Left colon (tissue), 2 donors: ENCODE data around the gene KCNK16. TPM values are rescaled to one million over a fixed set of nuclear protein-coding genes. Genes with fewer than 3 reads are reported as not detected.

Experiments used
- ATAC-seq: fragments of 200-7000 bp; cut with Tn5 transposase; one replicate; pipeline ENCODE4 v1.9.1; 2020; ENCODE audit warnings: mild to moderate bottlenecking, moderate library complexity
- DNase-seq, 2 donors: peaks; one replicate each; pipeline ENCODE4 v3.0.0-alpha.2; 2020
- intact Hi-C, 2 donors: fragments of 100-400 bp; cut with DNase I in 1 of 2; cut with micrococcal nuclease in 1 of 2; formaldehyde crosslinking; loops; one replicate each; pipeline versions ENCODE4 v1.11.2 to v1.14.0; 2022; cut with DNase I, micrococcal nuclease
- total RNA-seq, 2 donors: library from RNA; stranded (reverse); fragmentation: NEBNext Ultra II Directional; extraction: Animal tissue kit (Norgen Biotek cat#: 25700); gene quantifications; one replicate each; pipeline ENCODE4 v1.2.1, GENCODE V29; 2021
- donor health status: DM: no; HTN: no; CAD: no.
- donor health status: DM: yes; HTN: yes; CAD: no.

KCNK16 gene
- total RNA-seq, 2 donors from 2014 or later, result not detected

GRCh38 chr6:39344821-39345280 is 22.3 kb upstream of the KCNK16 start:
- peak; percentile 37 for ATAC-seq
- DNase-seq, result peak in 1 of 2 donors; percentile 31
- intact Hi-C loops, result no loop called here

DNA sequence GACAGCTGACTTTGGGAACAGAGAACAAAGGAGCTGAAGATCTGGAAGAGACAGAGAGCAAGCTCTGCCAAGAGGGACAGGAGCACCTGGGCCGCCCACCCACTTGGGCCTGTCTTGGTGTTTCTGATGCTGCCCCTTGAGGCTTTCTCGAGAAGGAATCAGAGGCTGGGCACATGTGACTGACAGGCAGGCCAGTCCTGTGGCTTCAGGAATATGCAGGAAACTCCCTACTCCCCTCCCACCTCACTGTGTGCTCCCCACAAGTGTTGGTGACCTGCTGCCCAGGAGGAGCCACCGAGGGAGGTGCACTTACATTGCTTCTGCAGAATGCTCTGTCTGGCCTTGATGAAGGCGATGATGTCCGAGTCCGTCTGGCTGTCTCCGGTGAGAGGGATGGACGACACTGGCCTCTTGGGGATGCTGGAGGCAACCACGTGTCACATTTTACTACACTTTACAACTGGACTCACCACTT is 20.9 kb upstream of the KCNK16 start:
- ATAC-seq (no peak), DNase-seq (no peak)
- intact Hi-C loops, result no loop called here

GRCh38 chr6:39342692-39343395 is 20.3 kb upstream of the KCNK16 start:
- no peak for DNase-seq
- peak; percentile 21 for ATAC-seq
- intact Hi-C loops, result no loop called here

DNA sequence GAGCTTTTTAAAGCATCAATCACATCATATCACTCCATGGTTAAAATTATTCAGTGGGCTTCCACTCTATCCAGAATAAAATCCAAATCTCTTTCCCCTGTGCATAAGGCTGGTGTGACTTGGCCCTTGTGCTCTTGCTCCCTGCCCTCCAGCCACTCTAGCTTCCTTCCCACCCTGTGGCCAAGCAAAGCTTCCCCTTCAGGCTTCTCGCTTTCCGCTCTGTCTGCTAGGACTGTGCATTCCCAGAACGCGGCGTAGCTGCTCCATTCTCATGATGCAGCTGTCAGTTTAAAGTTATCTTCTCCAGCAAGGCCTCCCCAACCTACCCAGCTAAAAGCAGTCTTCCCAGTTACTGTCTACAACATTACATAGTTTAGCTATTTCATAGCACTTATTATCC is 19.4 kb upstream of the KCNK16 start:
- no peak for DNase-seq
- intact Hi-C loops, result no loop called here
- no peak for ATAC-seq

- intact Hi-C loops, result no loop called here
- ATAC-seq (no peak), DNase-seq (no peak)
Measured at GRCh38 chr6:39341352-39341751, 18.9 kb upstream of the KCNK16 start.

- intact Hi-C loops, result no loop called here
- ATAC-seq, result peak; percentile 19
- no peak for DNase-seq
Measured at GRCh38 chr6:39339868-39340550, 17.5 kb upstream of the KCNK16 start.

GRCh38 chr6:39339096-39339867 is 16.8 kb upstream of the KCNK16 start:
- no peak for ATAC-seq
- intact Hi-C loops, result no loop called here
- DNase-seq, result no peak

DNA sequence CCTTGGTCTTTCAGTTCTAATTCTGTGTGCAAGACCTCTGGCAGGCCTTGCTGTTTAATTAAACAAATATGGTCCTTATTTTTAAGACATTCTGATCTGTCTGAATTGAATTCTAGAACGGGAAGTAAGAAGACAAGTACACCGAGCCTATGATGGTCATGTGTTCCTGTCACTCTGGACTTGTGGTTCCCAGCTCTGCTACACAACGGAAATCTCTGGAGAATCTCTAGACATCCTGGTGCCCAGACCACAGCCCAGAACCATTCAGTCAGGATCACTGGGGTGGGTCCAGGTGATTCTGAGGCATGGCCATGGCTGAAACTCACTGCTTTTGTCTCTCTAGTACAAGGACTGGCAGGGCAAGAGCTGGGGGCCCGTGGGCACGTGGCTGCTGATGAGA is 15.9 kb upstream of the KCNK16 start:
- no peak for ATAC-seq
- no peak for DNase-seq
- intact Hi-C loops, result no loop called here

DNA sequence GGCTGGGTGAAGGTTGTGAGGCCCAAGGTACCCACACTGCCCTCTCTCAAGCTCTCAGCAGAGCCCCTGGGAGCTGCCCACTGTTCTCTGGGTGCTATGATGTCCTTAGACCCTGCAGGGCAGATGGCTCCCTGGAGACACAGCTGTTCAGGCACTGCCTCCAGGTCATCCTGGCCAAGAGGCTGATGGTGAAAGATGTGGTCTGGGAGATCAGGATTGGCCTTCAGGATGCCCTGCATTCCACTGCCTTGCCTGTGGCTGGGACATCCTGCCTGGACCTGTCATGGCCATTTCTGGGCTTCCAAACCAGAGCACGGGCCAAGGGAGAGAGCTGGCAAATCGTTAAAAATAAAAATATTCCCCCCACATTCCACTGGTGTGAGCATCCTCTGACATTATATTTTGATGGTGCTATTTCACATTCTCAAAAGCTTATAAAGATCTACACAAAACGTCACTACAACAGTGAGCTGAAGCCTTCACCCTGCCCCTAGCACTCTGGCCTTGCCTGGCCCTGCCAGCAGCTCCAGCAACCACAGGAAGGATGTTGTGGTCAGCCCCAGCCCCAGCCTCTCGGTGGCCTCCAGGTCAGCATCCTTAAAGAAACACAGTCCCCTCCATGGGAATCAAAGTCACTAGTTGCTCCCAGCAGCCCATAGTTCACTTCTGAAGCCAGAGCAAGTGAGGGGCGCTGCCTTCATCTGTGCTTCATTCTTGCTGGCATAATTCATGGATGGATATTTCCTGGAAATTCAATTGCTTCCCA is 13.5 kb upstream of the KCNK16 start:
- DNase-seq (peak in 1 of 2 donors; percentile 39), ATAC-seq (no peak)
- intact Hi-C loops, result no loop called here

- DNase-seq (no peak), ATAC-seq (no peak)
Measured at GRCh38 chr6:39333644-39334438, 11.3 kb upstream of the KCNK16 start.

GRCh38 chr6:39330476-39330875 is 8.0 kb upstream of the KCNK16 start:
- intact Hi-C loops, result no loop called here
- DNase-seq (no peak), ATAC-seq (no peak)

More at GRCh38 chr6:39333644-39334438, 11.3 kb upstream of the KCNK16 start:
- intact Hi-C loops, result no loop called here

GRCh38 chr6:39330057-39330456 is 7.6 kb upstream of the KCNK16 start:
- ATAC-seq, result no peak
- intact Hi-C loops, result no loop called here
- no peak for DNase-seq

GRCh38 chr6:39328066-39328465 is 5.6 kb upstream of the KCNK16 start:
- DNase-seq, result no peak
- intact Hi-C loops, result no loop called here

GRCh38 chr6:39327507-39327906 is 5.0 kb upstream of the KCNK16 start:
- DNase-seq (no peak), ATAC-seq (no peak)
- intact Hi-C loops, result no loop called here

More at GRCh38 chr6:39328066-39328465, 5.6 kb upstream of the KCNK16 start:
- no peak for ATAC-seq

DNA sequence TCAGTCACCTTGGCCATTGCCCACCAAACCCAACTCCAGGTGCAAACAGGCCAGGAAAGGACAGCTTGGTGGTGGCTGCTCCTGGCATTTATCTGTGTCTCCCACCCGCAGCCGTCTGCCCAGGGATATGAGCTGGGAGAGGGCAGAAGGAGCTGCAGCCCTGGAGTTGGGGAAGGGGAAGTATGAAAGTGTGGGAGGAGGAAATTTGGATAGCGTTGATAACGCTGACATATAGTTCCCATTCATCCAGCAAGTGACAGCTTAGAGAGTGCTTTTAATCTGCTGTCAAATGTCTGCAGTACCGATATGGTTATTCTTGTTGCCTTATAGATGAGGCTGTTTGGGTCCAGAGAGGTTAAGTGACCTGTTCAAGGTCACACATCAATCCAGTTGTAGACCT is 741 bp downstream of the KCNK16 start:
- ATAC-seq (no peak), DNase-seq (no peak)
- intact Hi-C loops, result no loop called here

DNA sequence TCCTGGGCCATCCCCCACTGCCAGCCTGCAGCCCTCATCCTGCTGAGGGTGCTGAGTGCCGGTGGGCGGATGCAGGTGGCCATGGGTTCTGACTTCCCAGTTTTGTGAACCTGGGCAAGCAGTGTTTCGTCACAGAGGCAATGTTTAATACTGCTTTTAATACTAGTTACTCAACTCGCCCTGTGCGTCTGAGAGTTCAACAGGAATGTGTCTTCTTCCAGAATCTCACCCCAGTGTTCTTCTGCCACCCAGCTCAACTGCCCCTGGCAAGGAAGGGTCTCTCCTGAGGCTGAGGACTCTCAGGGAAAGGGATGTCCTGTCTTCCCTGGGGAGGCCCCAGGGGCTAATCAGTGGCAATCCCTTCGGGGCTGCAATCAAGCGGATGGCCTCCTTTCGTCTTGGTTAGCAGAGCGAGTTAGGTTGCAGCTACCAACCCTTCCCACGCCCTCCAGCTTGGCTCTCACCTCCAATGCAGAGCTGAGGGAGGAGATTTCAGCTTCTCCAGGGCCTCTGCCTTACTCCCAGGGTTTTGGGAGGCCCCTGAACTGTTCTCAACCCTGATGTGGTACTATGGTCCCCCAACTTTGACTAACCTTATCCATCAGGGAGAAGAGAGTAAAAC is 2.0 kb downstream of the KCNK16 start:
- no peak for ATAC-seq
- intact Hi-C loops, result no loop called here
- no peak for DNase-seq

DNA sequence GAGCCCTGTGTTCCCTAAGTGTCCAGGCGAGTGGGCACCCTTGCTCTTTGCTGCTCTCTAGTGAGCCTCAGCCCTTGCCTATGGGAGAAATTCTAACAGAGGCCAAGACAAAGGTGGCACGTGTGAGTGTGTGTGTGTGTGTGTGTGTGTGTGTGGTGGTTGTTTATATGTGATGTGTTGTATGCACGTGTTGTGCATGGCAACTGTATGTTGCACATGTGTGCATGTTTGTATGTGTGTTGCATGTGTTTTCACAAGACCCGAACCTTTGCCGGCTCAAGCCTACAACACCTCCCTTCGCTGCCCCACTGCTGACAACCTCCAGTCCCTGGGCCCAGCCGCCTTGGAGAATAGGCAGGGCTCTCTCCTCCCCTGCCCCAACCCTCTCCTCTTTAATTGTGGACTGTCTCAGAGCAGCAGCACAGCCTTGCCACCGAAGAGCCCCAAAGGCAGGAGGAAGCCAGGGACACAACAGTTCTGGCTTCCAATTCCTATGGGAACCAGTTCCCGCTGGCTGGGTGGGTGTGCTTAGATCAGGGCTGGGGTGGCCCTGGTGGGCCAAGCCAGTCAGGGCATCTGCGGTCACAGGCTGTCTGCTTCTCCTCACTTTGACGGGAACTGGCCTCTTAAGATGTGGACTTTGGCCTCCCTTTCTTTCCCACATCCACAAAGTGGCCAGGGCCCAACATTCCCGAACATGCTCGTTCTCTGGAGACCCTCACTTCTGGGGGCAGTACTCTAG is 2.7 kb downstream of the KCNK16 start:
- ATAC-seq, result no peak
- intact Hi-C loops, result no loop called here
- DNase-seq, result no peak
